HL-60 (cell line): ENCODE measurements around the gene LAPTM5.

Source experiments
- GABPA ChIP-seq: IDR thresholded peaks from 2 replicates; pipeline ENCODE4 v1.6.1; 2012; ENCODE audit warnings: low read depth
- TF ChIP-seq, protein P1 (sequence below): IDR thresholded peaks from one replicate; pipeline ENCODE4 v1.5.1; 2011; ENCODE audit warnings: low read length, control low read depth, inconsistent platforms; ENCODE audit not compliant: insufficient read depth
- TF ChIP-seq, protein P2 (sequence below): IDR thresholded peaks from 2 replicates; pipeline ENCODE4 v1.6.1; 2012; ENCODE audit warnings: low read depth; ENCODE audit not compliant: insufficient replicate concordance

GRCh38 chr1:30804352-30804751 lies 46.8 kb upstream of the LAPTM5 start:
- TF ChIP-seq, protein P1, sequence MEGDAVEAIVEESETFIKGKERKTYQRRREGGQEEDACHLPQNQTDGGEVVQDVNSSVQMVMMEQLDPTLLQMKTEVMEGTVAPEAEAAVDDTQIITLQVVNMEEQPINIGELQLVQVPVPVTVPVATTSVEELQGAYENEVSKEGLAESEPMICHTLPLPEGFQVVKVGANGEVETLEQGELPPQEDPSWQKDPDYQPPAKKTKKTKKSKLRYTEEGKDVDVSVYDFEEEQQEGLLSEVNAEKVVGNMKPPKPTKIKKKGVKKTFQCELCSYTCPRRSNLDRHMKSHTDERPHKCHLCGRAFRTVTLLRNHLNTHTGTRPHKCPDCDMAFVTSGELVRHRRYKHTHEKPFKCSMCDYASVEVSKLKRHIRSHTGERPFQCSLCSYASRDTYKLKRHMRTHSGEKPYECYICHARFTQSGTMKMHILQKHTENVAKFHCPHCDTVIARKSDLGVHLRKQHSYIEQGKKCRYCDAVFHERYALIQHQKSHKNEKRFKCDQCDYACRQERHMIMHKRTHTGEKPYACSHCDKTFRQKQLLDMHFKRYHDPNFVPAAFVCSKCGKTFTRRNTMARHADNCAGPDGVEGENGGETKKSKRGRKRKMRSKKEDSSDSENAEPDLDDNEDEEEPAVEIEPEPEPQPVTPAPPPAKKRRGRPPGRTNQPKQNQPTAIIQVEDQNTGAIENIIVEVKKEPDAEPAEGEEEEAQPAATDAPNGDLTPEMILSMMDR, result no peak
- TF ChIP-seq GABPA, result no peak
- TF ChIP-seq, protein P2, sequence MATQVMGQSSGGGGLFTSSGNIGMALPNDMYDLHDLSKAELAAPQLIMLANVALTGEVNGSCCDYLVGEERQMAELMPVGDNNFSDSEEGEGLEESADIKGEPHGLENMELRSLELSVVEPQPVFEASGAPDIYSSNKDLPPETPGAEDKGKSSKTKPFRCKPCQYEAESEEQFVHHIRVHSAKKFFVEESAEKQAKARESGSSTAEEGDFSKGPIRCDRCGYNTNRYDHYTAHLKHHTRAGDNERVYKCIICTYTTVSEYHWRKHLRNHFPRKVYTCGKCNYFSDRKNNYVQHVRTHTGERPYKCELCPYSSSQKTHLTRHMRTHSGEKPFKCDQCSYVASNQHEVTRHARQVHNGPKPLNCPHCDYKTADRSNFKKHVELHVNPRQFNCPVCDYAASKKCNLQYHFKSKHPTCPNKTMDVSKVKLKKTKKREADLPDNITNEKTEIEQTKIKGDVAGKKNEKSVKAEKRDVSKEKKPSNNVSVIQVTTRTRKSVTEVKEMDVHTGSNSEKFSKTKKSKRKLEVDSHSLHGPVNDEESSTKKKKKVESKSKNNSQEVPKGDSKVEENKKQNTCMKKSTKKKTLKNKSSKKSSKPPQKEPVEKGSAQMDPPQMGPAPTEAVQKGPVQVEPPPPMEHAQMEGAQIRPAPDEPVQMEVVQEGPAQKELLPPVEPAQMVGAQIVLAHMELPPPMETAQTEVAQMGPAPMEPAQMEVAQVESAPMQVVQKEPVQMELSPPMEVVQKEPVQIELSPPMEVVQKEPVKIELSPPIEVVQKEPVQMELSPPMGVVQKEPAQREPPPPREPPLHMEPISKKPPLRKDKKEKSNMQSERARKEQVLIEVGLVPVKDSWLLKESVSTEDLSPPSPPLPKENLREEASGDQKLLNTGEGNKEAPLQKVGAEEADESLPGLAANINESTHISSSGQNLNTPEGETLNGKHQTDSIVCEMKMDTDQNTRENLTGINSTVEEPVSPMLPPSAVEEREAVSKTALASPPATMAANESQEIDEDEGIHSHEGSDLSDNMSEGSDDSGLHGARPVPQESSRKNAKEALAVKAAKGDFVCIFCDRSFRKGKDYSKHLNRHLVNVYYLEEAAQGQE, result no peak
